Naive thymus-derived CD8-positive, alpha-beta T cell (primary cell): ENCODE measurements around the gene CEP44. TPM values are rescaled to one million over a fixed set of nuclear protein-coding genes. Genes with fewer than 3 reads are reported as not detected.
A peak's percentile ranks its signal among the peaks of the same experiment; 100 is the strongest.
"Not testable (repeated sequence)": the region's sequence is repeated elsewhere in the genome, so short reads cannot be mapped to it uniquely, and the experiment has no call there.

Experiments
- ATAC-seq, 2 donors: fragments of 150-1000 bp; cut with Tn5 transposase in 1 of 2; sonication (Bioruptor Pico), chemical (Tn5 transposase) in 1 of 2; 1 replicate in 1 of 2; 2 replicates in 1 of 2; pipeline ENCODE4 v1.10.0; 2021; ENCODE audit warnings: mild to moderate bottlenecking in 2 of 2, moderate library complexity in 2 of 2
- POLR2A ChIA-PET: fragments of 350-600 bp; sonication (Branson Sonifier 250); formaldehyde crosslinking; loops from one replicate; lab custom pipeline; 2021; ENCODE audit warnings: antibody characterized with exemption; lab: Charles Lee
- DNase-seq, 10 donors: peaks; one replicate each; pipeline versions ENCODE4 v3.0.0 to v3.0.0-alpha.2; 2020 to 2022
- H3K27ac Mint-ChIP-seq, 10 donors: one replicate each; pipeline ENCODE4 v1.8.0; 2020 to 2022; ENCODE audit warnings: mild to moderate bottlenecking in 10 of 10, mixed read lengths in 10 of 10, moderate library complexity in 4 of 10, inconsistent platforms in 1 of 10
- H3K27me3 Mint-ChIP-seq, 5 donors: one replicate each; pipeline ENCODE4 v1.8.0; 2021 to 2022; ENCODE audit warnings: mixed read lengths in 5 of 5
- H3K36me3 Mint-ChIP-seq, 3 donors: one replicate each; pipeline ENCODE4 v1.8.0; 2020 to 2022; ENCODE audit warnings: mixed read lengths in 3 of 3, mild to moderate bottlenecking in 2 of 3, inconsistent platforms in 1 of 3
- H3K4me1 Mint-ChIP-seq, 4 donors: one replicate each; pipeline ENCODE4 v1.8.0; 2021 to 2022; ENCODE audit warnings: mixed read lengths in 4 of 4
- H3K4me3 Mint-ChIP-seq, 10 donors: one replicate each; pipeline ENCODE4 v1.8.0; 2020 to 2022; ENCODE audit warnings: mild to moderate bottlenecking in 10 of 10, mixed read lengths in 10 of 10, moderate library complexity in 6 of 10, inconsistent platforms in 1 of 10
- H3K9me3 Mint-ChIP-seq, 9 donors: one replicate each; pipeline ENCODE4 v1.8.0; 2020 to 2022; ENCODE audit warnings: mixed read lengths in 9 of 9, mild to moderate bottlenecking in 3 of 9, inconsistent platforms in 1 of 9, moderate library complexity in 1 of 9
- polyA plus RNA-seq, 3 donors: library from polyadenylated mRNA; unstranded; fragments of 300-500 nt; fragmentation: Illumina TruSeq; gene quantifications; one replicate each; pipeline ENCODE4 v1.2.3, GENCODE V29; 2021
- total RNA-seq, 8 experiments: library from RNA in 2 of 8; stranded (reverse) in 2 of 8; gene quantifications; one replicate each; pipeline ENCODE4 v1.2.3 and lab custom pipeline; 2021 to 2026

The CEP44 gene
- total and polyA plus RNA-seq, 5 experiments from 2014 or later: 6.6 to 23.4 (median 7.6) TPM

GRCh38 chr4:174378951-174379350 is 95.2 kb downstream of the CEP44 start:
- ATAC-seq: no peak
- Mint-ChIP-seq H3K36me3 (no peaks in the 10 kb centered on the region), H3K4me1 (no peaks in the 10 kb centered on the region), H3K27me3 (peaks cover 0 to 7% (median 2%) of the 10 kb centered on the region in 5 donors), H3K27ac (no peak overlapping the region), H3K9me3 (no peaks in the 10 kb centered on the region), H3K4me3 (no peak overlapping the region)
- DNase-seq: no peak
- POLR2A ChIA-PET: no interaction called here

GRCh38 chr4:174380206-174380605 is 96.5 kb downstream of the CEP44 start:
- H3K4me3 Mint-ChIP-seq, H3K27me3 Mint-ChIP-seq, DNase-seq, H3K36me3 Mint-ChIP-seq, H3K27ac Mint-ChIP-seq, POLR2A ChIA-PET, H3K4me1 Mint-ChIP-seq, H3K9me3 Mint-ChIP-seq, ATAC-seq: not testable (repeated sequence)

GRCh38 chr4:174380699-174381439 is 97.2 kb downstream of the CEP44 start:
- Mint-ChIP-seq H3K27me3 (peaks cover 0 to 7% (median 2%) of the 10 kb centered on the region in 5 donors), H3K4me1 (no peaks in the 10 kb centered on the region), H3K36me3 (no peaks in the 10 kb centered on the region), H3K4me3 (no peak overlapping the region), H3K9me3 (no peaks in the 10 kb centered on the region), H3K27ac (peak overlapping the region in 2 of 10 donors; percentile 46 to 61)
- ATAC-seq (no peak), DNase-seq (no peak)
- POLR2A ChIA-PET: no interaction called here

GRCh38 chr4:174381440-174381800 is 97.7 kb downstream of the CEP44 start:
- no peak for ATAC-seq

More at GRCh38 chr4:174381440-174381800, 97.7 kb downstream of the CEP44 start:
- Mint-ChIP-seq H3K27ac (no peak overlapping the region), H3K27me3 (peaks cover 0 to 7% (median 2%) of the 10 kb centered on the region in 5 donors), H3K36me3 (no peaks in the 10 kb centered on the region), H3K9me3 (no peaks in the 10 kb centered on the region), H3K4me3 (no peak overlapping the region), H3K4me1 (no peaks in the 10 kb centered on the region)
- POLR2A ChIA-PET: no interaction called here
- no peak for DNase-seq

Other genes starting within 250 kb of the CEP44 start
- gene FBXO8, start 244 bp upstream of the CEP44 start, total RNA-seq: 10 to 100 TPM; 21.9 to 25.4 TPM
- 10 to 100 TPM; 11.0 to 15.4 (median 11.7) TPM for gene FBXO8, start 244 bp upstream of the CEP44 start, polyA plus RNA-seq
- 1 to 10 TPM; 6.8 to 7.5 TPM for gene HPGD, start 238.6 kb downstream of the CEP44 start, total RNA-seq
- 10 to 100 TPM; 10.6 to 16.1 (median 14.6) TPM for gene HPGD, start 238.6 kb downstream of the CEP44 start, polyA plus RNA-seq